GM21367 (cell line): ENCODE data around the gene MED29.

Source experiments
- ATAC-seq: cut with Tn5 transposase; IDR thresholded peaks from one replicate; pipeline ENCODE4 v1.9.1; 2021; ENCODE audit not compliant: unreplicated experiment

The MED29 gene

GRCh38 chr19:39426170-39426569 lies 35.0 kb downstream of the MED29 start:
- ATAC-seq, result no peak

DNA sequence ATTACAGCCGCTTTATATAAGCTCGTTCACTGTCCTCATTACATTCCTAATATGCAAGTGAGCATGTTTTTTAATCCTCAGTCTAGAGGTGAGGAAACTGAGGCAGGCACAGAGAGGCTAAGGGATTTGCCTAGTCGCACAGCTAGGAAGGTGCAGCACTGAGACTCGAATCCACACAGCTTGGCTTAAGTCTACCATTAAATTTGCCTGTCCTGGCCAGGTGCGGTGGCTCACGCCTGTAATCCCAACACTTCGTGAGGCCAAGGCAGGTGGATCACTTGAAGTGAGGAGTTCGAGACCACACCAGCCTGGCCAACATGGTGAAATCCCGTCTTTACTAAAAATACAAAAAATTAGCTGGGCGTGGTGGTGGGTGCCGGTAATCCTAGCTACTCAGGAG lies 36.5 kb downstream of the MED29 start:
- no peak for ATAC-seq

DNA sequence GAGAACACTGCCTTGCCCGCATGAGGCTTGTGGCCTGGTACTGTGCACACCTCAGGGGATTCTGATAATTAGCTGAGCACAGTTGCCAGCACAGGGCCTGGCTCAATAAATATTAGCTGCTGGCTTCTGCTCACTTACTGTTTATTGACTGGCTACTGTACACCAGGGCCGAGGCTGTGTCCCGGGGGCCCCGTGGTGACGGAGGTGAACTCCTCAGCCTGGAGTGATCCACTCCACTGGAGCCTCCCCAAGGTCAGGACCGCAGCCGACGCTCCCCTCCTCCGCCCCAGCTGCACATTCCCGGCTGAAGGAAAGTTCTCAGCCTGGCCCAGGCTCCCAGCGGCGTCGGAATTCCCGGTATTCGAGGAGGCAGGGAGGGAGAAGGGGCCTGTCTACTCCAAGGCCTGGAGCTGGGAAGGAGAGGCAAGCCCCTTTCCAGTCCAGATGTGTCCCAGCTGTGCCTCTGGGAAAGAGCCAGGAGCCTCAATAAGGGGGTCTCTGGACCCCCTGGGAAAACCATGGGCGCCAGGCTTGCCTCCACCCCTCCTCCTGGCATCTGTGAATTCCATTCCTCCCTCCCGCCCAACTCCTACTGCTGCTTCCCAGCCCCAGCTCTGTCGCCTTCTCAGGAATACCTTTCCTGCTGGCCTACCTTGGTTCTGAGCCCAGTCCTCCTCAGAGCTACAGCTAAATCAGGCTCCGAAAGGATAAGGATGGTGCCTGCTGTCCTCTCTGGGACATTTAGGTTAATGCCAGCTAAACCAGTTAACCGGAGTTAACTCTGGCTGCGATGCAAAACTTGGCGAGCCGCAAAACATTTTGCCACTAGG lies 37.3 kb downstream of the MED29 start:
- no peak for ATAC-seq

DNA sequence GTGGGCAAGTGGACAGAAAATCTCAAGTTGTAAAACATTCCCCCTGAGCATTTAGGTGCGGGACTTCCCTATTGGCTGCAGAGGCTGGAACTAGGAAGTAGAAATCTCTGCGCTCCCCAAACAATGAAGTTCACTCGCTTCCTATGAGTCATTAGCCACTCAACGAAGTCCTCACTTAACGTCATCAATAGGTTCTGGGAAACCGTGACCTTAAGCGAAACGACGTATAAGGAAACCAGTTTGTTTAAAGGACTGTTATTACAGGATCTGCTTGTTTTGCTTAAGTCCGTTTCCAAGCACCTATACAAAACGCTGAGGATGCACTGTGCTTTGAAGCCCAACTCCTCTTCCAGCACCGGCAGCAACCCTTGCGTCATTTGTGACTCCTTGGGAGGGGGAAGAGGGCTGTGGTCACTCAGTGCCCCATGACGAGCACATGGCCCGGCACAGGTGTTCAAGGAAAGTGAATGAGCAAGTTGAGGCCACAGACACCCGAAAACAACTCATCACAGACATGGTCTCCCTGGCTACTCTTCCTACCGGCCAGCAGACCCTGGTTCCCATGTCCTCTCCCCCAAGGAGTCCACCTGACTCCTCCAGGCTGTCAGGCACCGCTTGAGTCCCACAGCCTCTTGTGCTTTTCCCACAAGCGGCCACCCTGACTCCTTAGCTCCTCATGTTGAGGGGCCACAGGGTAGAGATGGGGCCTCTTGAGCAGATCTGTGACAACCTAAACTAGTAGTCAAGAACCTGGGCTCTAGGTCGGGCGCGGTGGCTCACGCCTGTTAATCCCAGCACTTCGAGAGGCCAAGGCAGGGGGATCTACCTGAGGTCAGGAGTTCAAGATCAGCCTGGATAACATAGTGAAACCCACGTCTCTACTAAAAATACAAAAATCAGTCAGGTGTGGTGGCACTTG lies 39.8 kb downstream of the MED29 start:
- ATAC-seq, result no peak

DNA sequence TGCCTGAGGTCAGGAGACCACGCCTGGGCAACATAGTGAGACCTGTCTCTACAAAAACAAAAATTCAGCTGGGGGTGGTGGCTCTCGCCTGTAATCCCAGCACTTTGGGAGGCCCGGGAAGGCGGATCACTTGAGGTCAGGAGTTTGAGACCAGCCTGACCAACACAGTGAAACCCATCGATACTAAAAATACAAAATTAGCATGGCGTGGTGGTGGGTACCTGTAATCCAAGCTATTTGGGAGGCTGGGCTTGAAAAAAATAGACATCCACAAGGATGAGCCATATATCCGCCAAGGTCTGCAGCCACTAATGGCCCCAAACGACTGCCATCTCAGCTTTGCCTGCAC lies 41.5 kb downstream of the MED29 start:
- no peak for ATAC-seq

DNA sequence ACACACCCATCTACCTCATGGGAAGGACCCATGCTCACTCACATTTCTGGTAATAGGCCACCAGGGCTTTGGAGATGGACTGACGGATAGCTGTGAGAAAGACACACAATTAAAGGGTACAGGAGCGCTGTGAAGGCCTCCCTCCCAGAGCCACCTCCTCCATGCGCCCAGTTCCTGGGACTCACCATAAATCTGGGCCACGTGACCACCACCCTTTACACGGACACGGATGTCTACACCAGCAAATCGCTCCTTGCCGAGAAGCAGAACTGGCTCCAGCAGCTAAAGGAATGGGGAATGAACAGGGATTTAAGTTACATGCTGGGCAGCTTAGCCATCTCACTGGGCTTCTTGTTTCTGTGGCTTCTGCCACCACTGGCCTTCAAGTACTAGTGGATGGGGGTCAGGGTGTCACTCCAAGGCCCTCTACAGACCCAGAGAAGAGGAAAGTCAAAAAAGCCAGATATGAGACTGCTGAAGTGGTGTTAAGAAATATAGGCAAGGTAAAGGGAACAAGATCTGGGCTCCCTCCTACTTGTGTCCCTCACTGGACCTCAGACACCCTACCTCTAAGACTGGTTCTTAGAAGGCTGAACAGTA lies 42.4 kb downstream of the MED29 start:
- no peak for ATAC-seq

GRCh38 chr19:39434123-39435076 lies 43.2 kb downstream of the MED29 start:
- ATAC-seq, result no peak

GRCh38 chr19:39435499-39436349 lies 44.5 kb downstream of the MED29 start, which contains the start of gene RPS16:
TSS of gene RPS16 (minus strand) at chr19:39435949. CDS start at chr19:39435895, 54 bp downstream.
- peak; percentile 72 for ATAC-seq

DNA sequence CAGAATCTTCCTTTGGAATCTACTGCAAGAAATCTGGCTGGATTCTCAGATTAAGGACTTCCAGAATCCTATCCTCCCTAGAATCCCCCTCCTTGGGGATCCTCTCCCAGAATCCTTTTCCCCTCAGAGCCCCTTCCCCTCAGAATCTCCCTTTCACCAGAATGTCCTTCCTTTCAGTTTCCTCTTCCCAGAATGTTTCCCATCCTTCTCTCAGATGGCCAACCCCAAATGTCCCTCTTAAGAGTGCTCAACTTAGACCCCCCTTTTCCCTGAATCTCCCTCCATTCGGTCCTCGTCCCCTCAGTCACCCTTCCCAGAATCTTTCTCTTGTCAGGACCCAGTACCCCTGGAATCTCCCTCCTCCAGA lies 45.2 kb downstream of the MED29 start:
- no peak for ATAC-seq

DNA sequence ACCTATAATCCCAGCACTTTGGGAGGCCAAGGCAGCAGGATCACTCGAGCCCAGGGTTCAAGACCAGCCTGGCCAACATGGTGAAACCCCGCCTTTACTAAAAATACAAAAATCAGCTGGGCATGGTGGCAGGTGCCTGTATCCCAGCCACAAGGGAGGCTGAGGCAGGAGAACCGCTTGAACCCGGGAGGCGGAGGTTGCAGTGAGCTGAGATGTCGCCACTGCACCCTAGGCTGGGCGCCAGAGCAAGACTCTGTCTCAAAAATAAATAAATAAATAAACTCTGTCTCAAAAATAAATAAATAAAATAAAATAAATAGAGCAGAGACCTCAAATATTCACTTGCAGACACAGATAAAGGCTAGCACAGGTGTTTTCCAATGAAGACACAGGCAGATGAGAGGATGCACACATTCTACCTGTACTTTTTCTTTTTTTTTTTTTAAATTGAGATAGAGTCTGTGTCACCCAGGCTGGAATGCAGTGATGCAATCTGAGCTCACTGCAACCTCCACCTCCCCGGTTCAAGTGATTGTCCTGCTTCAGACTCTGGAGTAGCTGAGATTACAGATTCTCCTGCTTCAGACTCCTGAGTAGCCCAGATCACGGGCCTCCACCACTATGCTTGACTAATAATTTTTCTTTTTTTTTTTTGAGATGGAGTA lies 47.2 kb downstream of the MED29 start:
- ATAC-seq, result no peak

GRCh38 chr19:39444598-39445195 lies 53.5 kb downstream of the MED29 start:
- ATAC-seq, result no peak

DNA sequence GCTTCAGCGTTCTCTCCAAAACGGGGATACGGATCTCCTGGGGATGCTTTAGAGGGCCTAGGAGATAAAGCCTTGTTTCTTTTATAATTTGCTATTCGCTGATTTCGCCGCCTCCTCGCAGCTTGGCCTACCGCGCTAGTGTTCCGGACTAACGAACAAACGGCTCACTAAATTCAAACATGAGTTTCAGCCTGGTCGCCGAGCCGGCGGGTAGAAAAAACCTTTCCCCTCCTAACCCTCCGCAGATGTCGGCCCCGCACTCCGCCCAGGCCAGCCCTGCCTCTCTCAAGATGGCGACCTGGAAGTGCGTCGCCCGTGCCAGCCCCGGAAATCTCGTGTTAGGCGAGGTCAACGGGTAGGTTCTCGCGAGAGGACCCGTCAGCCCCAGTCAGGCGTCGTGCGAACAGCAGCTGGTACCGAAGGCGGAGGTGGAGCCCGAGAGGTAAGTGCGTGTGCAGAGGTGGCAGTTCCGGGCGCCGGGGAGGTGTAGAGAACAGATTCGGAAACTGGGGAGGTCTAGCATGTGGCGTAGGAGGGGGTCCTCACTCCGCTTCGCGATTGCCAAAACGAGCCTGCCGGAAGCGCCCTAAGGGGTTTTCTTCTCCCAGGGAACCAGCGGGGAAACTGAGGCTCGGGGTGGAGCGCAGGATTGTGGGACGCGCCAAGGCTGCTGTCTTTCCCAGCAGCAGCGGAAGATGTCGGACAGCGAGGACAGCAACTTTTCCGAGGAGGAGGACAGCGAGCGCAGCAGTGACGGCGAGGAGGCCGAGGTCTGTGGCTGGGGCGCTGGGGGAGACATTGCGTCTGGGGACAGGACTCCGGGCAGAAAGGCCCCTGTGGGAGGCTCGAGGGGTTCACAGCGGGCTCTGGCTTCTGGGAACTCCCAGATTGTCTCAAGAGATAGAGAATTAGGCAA lies 54.3 kb downstream of the MED29 start, which contains the start of gene SUPT5H:
Gene SUPT5H (plus strand): TSS at position 387 of the 916 bp plus-strand sequence. CDS start 309 bp downstream, at position 696.
- ATAC-seq, result peak; percentile 62

DNA sequence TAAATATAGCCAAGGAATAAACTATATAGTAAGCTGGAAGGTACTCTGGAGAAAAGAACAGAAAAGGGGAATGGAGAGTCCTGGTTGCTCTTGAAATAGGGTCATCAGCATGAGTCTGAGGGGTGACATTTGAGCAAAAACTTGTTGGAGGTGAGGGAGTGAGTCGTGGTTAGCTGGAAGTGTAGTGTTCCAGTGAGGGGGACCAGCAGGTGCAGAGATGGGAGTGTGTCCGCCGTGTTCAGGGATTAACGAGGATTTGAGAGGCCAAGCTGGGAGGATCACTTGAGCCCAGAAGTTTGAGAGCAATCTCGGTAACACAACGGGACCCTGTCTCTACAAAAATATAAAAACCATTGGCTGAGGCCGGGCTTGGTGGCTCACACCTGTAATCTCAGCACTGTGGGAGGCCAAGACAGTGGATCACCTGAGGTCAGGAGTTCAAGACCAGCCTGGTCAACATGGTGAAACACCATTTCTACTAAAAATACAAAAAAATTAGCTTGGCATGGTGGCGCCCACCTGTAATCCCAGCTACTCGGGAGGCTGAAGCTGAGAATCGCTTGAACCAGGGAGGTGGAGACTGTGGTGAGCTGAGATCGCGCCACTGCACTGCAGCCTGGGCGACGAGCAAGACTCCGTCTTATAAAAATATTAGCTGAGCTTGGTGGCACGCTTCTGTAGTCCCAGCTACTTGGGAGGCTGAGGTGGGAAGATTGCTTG lies 55.3 kb downstream of the MED29 start:
- no peak for ATAC-seq

DNA sequence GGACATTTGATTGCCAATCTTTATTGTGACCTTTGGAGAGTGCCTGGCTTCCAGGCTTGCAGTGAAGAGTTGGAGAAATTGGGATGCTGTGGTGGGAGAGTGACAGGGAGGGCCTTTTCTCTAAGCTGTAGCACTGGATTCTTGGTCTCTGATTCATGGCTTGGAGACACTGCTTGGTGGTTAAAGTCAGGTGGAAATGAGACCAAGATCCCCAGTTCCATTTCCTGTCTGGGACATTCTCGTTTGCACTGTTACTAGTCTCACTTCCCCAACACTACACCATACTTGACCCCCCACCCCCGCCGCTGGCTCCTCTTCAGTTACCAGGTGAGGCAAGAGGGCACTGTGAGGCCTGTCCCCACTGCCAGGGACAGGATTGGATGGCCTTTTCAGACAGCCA lies 57.1 kb downstream of the MED29 start:
- ATAC-seq, result no peak

DNA sequence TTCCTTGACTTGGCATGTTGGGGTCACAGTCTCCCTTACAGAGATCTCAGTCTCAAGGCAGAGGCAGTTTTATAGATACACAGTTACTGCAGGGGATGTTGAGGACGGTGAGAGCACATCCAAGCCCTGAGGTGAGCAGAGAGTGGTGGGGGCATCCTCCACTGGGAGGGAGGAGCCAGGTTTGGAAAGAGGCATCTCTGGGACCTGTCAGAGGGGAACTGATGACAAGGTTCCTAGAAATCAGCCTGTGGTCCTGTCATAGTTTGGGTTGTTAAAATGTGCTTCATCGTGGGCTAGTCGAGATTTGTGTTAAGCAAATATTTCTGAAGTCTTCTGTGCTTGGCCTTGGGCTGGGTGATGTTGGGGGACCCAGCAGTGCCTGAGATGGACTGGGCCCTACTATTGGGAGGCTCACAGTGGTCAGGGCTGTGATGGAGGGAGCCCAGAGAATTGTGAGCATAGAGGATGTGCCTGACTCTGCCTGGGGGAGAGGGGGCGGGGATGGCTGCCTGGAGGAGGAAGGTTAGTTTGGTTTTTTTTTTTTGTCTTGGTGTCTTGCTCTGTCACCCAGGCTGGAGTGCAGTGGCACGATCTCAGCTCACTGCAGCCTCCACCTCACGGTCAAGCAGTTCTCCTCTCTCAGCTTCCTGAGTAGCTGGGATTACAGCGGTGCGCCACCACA lies 58.1 kb downstream of the MED29 start:
- ATAC-seq, result no peak
